ENCODE data around the gene RNF144A.

- no peak for TF ChIP-seq CTCF (IDR thresholded peaks at IDR 0.05)
- no peak for TF ChIP-seq MXI1 (IDR thresholded peaks at IDR 0.05; ENCODE audit: low read depth, low read length)
- no peak for TF ChIP-seq POLR2AphosphoS5 (IDR thresholded peaks at IDR 0.05; ENCODE audit: low read depth, low read length)
- TF ChIP-seq EZH2phosphoT487 (IDR thresholded peaks at IDR 0.05; ENCODE audit: borderline replicate concordance, low read depth): no peak
- TF ChIP-seq FOSL2 (IDR thresholded peaks at IDR 0.05; ENCODE audit: borderline replicate concordance, low read depth): no peak
- TF ChIP-seq, protein P1, sequence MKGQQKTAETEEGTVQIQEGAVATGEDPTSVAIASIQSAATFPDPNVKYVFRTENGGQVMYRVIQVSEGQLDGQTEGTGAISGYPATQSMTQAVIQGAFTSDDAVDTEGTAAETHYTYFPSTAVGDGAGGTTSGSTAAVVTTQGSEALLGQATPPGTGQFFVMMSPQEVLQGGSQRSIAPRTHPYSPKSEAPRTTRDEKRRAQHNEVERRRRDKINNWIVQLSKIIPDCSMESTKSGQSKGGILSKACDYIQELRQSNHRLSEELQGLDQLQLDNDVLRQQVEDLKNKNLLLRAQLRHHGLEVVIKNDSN (IDR thresholded peaks at IDR 0.05; ENCODE audit: borderline replicate concordance, low read depth): no peak
- no peak for TF ChIP-seq SMC3 (IDR thresholded peaks at IDR 0.05; ENCODE audit: low read depth, low read length)
- no peak for TF ChIP-seq REST (IDR thresholded peaks at IDR 0.05; ENCODE audit: low read depth, low read length)
- no peak for TF ChIP-seq TAF1 (IDR thresholded peaks at IDR 0.05; ENCODE audit: borderline replicate concordance, low read depth, low read length)
- no peak for TF ChIP-seq FOXM1 (IDR thresholded peaks at IDR 0.05; ENCODE audit: low read depth)
These were observed 4.2 kb downstream of the RNF144A start for GRCh38 chr2:6921321-6921922.
